Gastrocnemius medialis (tissue), 4 donors: ENCODE results near the gene SPECC1. TPM values are rescaled to one million over a fixed set of nuclear protein-coding genes. Genes with fewer than 3 reads are reported as not detected.

Experiments used
- ATAC-seq, 2 donors: fragments of 150-250 bp; one replicate each; pipeline ENCODE4 v1.9.1; 2016
- DNase-seq, 2 donors: peaks; one replicate each; pipeline ENCODE4 v3.0.0-alpha.2; 2019
- H3K27ac ChIP-seq, 4 donors: fragments of 200-600 bp; sonication (generic); 1 replicate in 1 of 4; 2 replicates in 3 of 4; pipeline ENCODE4 v1.5.1; 2016 to 2018; ENCODE audit warnings: mild to moderate bottlenecking in 2 of 4, moderate library complexity in 1 of 4
- H3K27me3 ChIP-seq, 3 donors: fragments of 200-600 bp; sonication (generic) in 2 of 3; 1 replicate in 1 of 3; 2 replicates in 2 of 3; pipeline versions ENCODE4 v1.5.1 to v1.6.0; 2016 to 2019; ENCODE audit warnings: mild to moderate bottlenecking in 1 of 3, moderate library complexity in 1 of 3
- H3K36me3 ChIP-seq, 2 donors: fragments of 200-600 bp; sonication (generic) in 1 of 2; one replicate each; pipeline ENCODE4 v1.5.1; 2017 to 2018
- H3K4me1 ChIP-seq, 2 donors: fragments of 200-600 bp; sonication (generic) in 1 of 2; one replicate each; pipeline ENCODE4 v1.5.1; 2016 to 2017; ENCODE audit warnings: mild to moderate bottlenecking in 2 of 2
- H3K4me3 ChIP-seq, 4 donors: fragments of 200-600 bp; sonication (generic) in 3 of 4; 1 replicate in 1 of 4; 2 replicates in 3 of 4; pipeline ENCODE4 v1.5.1; 2016 to 2019; ENCODE audit warnings: mild to moderate bottlenecking in 2 of 4
- H3K9me3 ChIP-seq, 3 donors: fragments of 200-600 bp; sonication (generic) in 2 of 3; 1 replicate in 1 of 3; 2 replicates in 2 of 3; pipeline ENCODE4 v1.5.1; 2016 to 2019
- CTCF ChIP-seq, 5 experiments: fragments of 450-650 bp in 3 of 5; fragments of 200-600 bp in 2 of 5; sonication (generic) in 2 of 5; IDR thresholded peaks in 4 of 5; conservative IDR thresholded peaks in 1 of 5; 1 replicate in 4 of 5; 2 replicates in 1 of 5; pipeline ENCODE4 v1.5.1; 2016 to 2019; ENCODE audit warnings: antibody characterized with exemption in 5 of 5, mild to moderate bottlenecking in 3 of 5, moderate library complexity in 3 of 5
- POLR2A ChIP-seq, 2 donors: fragments of 450-650 bp; IDR thresholded peaks; one replicate each; pipeline ENCODE4 v1.6.1; 2017; ENCODE audit warnings: antibody characterized with exemption in 2 of 2, mild to moderate bottlenecking in 2 of 2, moderate library complexity in 2 of 2
- in situ Hi-C, 4 donors: fragments of 200-750 bp; cut with MboI; loops; one replicate each; pipeline versions ENCODE4 v1.15.0 to v1.8.0; 2017; ENCODE audit warnings: low sequenced_read_pairs in 4 of 4
- intact Hi-C: fragments of 100-400 bp; cut with DNase I; formaldehyde crosslinking; loops from one replicate; pipeline ENCODE4 v1.15.1; 2023; ENCODE audit warnings: low total_unique reads
- total RNA-seq, 4 donors: library from RNA; depleted of rRNA; stranded (reverse); fragments of >200 nt; gene quantifications; one replicate each; pipeline versions ENCODE4 v1.1.0 to v1.2.3, GENCODE V29; 2016

The SPECC1 gene
- total RNA-seq, 4 donors from 2014 or later, result 6.1 to 17.9 (median 9.5) TPM

GRCh38 chr17:20271011-20271610, 262.0 kb downstream of the SPECC1 start:
- in situ Hi-C loops (no loop called here), intact Hi-C loops (no loop called here)
- TF ChIP-seq POLR2A (IDR thresholded peaks at IDR 0.05), result no peak
- TF ChIP-seq CTCF (IDR thresholded peaks at IDR 0.05 in 4 of 5, conservative IDR thresholded peaks at IDR 0.05 in 1 of 5), result no peak
- no peak overlapping the region for H3K27ac ChIP-seq
- no peaks in the 10 kb centered on the region for H3K27me3 ChIP-seq
- no peak overlapping the region for H3K4me3 ChIP-seq
- ATAC-seq (no peak), DNase-seq (no peak)
- H3K4me1 ChIP-seq, result peaks cover 4 to 11% of the 10 kb centered on the region in 2 donors
- H3K36me3 ChIP-seq, result no peaks in the 10 kb centered on the region
- no peaks in the 10 kb centered on the region for H3K9me3 ChIP-seq

GRCh38 chr17:20273741-20274500, 264.8 kb downstream of the SPECC1 start:
- Histone ChIP-seq H3K4me1 (no peaks in the 10 kb centered on the region), H3K9me3 (no peaks in the 10 kb centered on the region), H3K27me3 (no peaks in the 10 kb centered on the region), H3K36me3 (no peaks in the 10 kb centered on the region), H3K27ac (no peak overlapping the region), H3K4me3 (no peak overlapping the region)
- ATAC-seq (no peak), DNase-seq (no peak)
- no peak for TF ChIP-seq CTCF (IDR thresholded peaks at IDR 0.05 in 4 of 5, conservative IDR thresholded peaks at IDR 0.05 in 1 of 5)
- TF ChIP-seq POLR2A (IDR thresholded peaks at IDR 0.05), result no peak
- in situ Hi-C loops, result no loop called here
- intact Hi-C loops, result no loop called here

GRCh38 chr17:20275653-20276052, 266.5 kb downstream of the SPECC1 start:
- Histone ChIP-seq H3K27ac (peak overlapping the region in 1 of 4 donors; percentile 15), H3K36me3 (no peaks in the 10 kb centered on the region), H3K9me3 (no peaks in the 10 kb centered on the region), H3K4me1 (no peaks in the 10 kb centered on the region), H3K27me3 (no peaks in the 10 kb centered on the region), H3K4me3 (no peak overlapping the region)
- intact Hi-C loops (no loop called here), in situ Hi-C loops (no loop called here)
- DNase-seq (no peak), ATAC-seq (no peak)
- TF ChIP-seq POLR2A (IDR thresholded peaks at IDR 0.05), result no peak
- TF ChIP-seq CTCF (IDR thresholded peaks at IDR 0.05 in 4 of 5, conservative IDR thresholded peaks at IDR 0.05 in 1 of 5), result no peak

- H3K27ac ChIP-seq, result peak overlapping the region in 1 of 4 donors; percentile 15
- intact Hi-C loops, result no loop called here
- H3K4me3 ChIP-seq, result no peak overlapping the region
- no peaks in the 10 kb centered on the region for H3K9me3 ChIP-seq
- ATAC-seq (no peak), DNase-seq (no peak)
- no peak for TF ChIP-seq CTCF (IDR thresholded peaks at IDR 0.05 in 4 of 5, conservative IDR thresholded peaks at IDR 0.05 in 1 of 5)
- TF ChIP-seq POLR2A (IDR thresholded peaks at IDR 0.05), result no peak
- in situ Hi-C loops, result no loop called here
- no peaks in the 10 kb centered on the region for H3K36me3 ChIP-seq
- no peaks in the 10 kb centered on the region for H3K27me3 ChIP-seq
- no peaks in the 10 kb centered on the region for H3K4me1 ChIP-seq
Measured at GRCh38 chr17:20276421-20276820, 267.3 kb downstream of the SPECC1 start.
